Endometrium (tissue), 2 donors: Measurements from ENCODE around the gene SYTL2.

ENCODE experiments used
- FAIRE-seq: peaks from 2 replicates; lab custom pipeline; 2012; peaks lifted over from hg19 to GRCh38; lab: Jason Lieb, UNC
- donor health status: control.
- donor health status: control.

The SYTL2 gene

GRCh38 chr11:85827748-85828639 is 17.1 kb upstream of the SYTL2 start:
- peak; percentile 4 for FAIRE-seq

GRCh38 chr11:85826116-85826855 is 15.3 kb upstream of the SYTL2 start:
- FAIRE-seq = no peak

- FAIRE-seq = no peak
These were observed 14.7 kb upstream of the SYTL2 start for GRCh38 chr11:85825616-85826015.

GRCh38 chr11:85823816-85824215 is 12.9 kb upstream of the SYTL2 start:
- FAIRE-seq = no peak

- no peak for FAIRE-seq
These were observed 11.9 kb upstream of the SYTL2 start for GRCh38 chr11:85822814-85823213.

GRCh38 chr11:85821636-85822035 is 10.7 kb upstream of the SYTL2 start:
- no peak for FAIRE-seq

- no peak for FAIRE-seq
These were observed 8.5 kb upstream of the SYTL2 start for GRCh38 chr11:85819441-85819840.

- no peak for FAIRE-seq
These were observed 4.4 kb upstream of the SYTL2 start for GRCh38 chr11:85815186-85815931.

- FAIRE-seq = no peak
These were observed 2.8 kb upstream of the SYTL2 start for GRCh38 chr11:85813721-85814120.

GRCh38 chr11:85811624-85812023 is 683 bp upstream of the SYTL2 start:
- FAIRE-seq = no peak

GRCh38 chr11:85810521-85810870 is 445 bp downstream of the SYTL2 start:
- FAIRE-seq = no peak

- no peak for FAIRE-seq
These were observed 1.1 kb downstream of the SYTL2 start for GRCh38 chr11:85809863-85810262.

- no peak for FAIRE-seq
These were observed 1.8 kb downstream of the SYTL2 start for GRCh38 chr11:85809191-85809590.

- FAIRE-seq = no peak
These were observed 4.1 kb downstream of the SYTL2 start for GRCh38 chr11:85806876-85807275.

- FAIRE-seq = no peak
These were observed 4.9 kb downstream of the SYTL2 start for GRCh38 chr11:85806016-85806415.

GRCh38 chr11:85805387-85805786 is 5.6 kb downstream of the SYTL2 start:
- FAIRE-seq = no peak

GRCh38 chr11:85803920-85804319 is 7.0 kb downstream of the SYTL2 start:
- no peak for FAIRE-seq

- FAIRE-seq = no peak
These were observed 7.6 kb downstream of the SYTL2 start for GRCh38 chr11:85803303-85803702.

- FAIRE-seq = no peak
These were observed 9.4 kb downstream of the SYTL2 start for GRCh38 chr11:85801527-85801926.

- FAIRE-seq = no peak
These were observed 10.2 kb downstream of the SYTL2 start for GRCh38 chr11:85800595-85801342.

GRCh38 chr11:85799142-85799541 is 11.8 kb downstream of the SYTL2 start:
- FAIRE-seq = no peak

- FAIRE-seq = no peak
These were observed 12.6 kb downstream of the SYTL2 start for GRCh38 chr11:85798361-85798760.
